ENCODE data around the gene LZTS2. TPM values are rescaled to one million over a fixed set of nuclear protein-coding genes. Genes with fewer than 3 reads are reported as not detected.

LZTS2 gene
- total and polyA plus RNA-seq, 4 donors, result 2.1 to 10.3 (median 9.5) TPM

DNA sequence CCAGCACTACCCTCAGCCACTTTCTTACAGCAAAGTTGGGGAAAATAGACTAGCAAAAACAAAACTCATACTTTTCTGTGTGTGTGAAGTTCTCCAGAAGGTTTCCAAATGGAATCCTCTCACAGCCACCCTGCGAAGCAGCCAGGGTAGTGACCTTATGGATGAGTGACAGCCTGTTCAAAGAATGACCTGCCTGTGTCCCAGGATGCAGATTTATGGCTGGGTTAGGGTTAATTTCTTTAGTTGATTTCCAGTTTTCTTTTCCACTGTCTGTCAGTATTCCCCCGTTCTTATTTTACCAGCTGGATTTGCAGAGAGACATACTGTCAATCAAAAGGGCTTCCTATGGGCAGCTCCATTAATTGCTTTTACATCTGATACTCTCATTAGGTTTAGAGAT, 32.7 kb upstream of the LZTS2 start:
- Histone ChIP-seq H3K4me1 (ENCODE audit: control insufficient read depth in 4 of 4, insufficient read depth in 4 of 4, low read length in 3 of 4) (peaks cover 8 to 49% (median 34%) of the 10 kb centered on the region in 4 donors), H3K27ac (ENCODE audit: low read depth in 1 of 2, low read length in 2 of 2) (no peak overlapping the region), H3K36me3 (ENCODE audit: control insufficient read depth in 4 of 4, insufficient read depth in 3 of 4, low read depth in 1 of 4, low read length in 3 of 4) (peaks cover 0 to 10% (median 4%) of the 10 kb centered on the region in 4 donors), H3K27me3 (ENCODE audit: control insufficient read depth in 4 of 4, insufficient read depth in 4 of 4, low read length in 3 of 4) (no peaks in the 10 kb centered on the region), H3K4me3 (ENCODE audit: low read depth in 1 of 3, low read length in 3 of 3) (no peak overlapping the region), H3K9me3 (ENCODE audit: control insufficient read depth in 4 of 4, low read length in 3 of 4) (no peaks in the 10 kb centered on the region), H3K9ac (ENCODE audit: low read depth in 1 of 2, low read length in 2 of 2) (no peak overlapping the region)
- TF ChIP-seq HNF4A (conservative IDR thresholded peaks at IDR 0.05) (no peak), GABPA (IDR thresholded peaks at IDR 0.05 in 1 of 2, conservative IDR thresholded peaks at IDR 0.05 in 1 of 2) (no peak), EGR1 (IDR thresholded peaks at IDR 0.05; ENCODE audit: low read depth in 2 of 2) (no peak), MAX (IDR thresholded peaks at IDR 0.05) (no peak), SP1 (IDR thresholded peaks at IDR 0.05) (no peak), HNF4G (IDR thresholded peaks at IDR 0.05) (no peak), REST (IDR thresholded peaks at IDR 0.05) (no peak), TAF1 (conservative IDR thresholded peaks at IDR 0.05) (no peak), NR2F2 (IDR thresholded peaks at IDR 0.05) (no peak), FOXA1 (IDR thresholded peaks at IDR 0.05) (no peak), CTCF (IDR thresholded peaks at IDR 0.05; ENCODE audit: low read depth, low read length, missing input control) (no peak), RAD21 (IDR thresholded peaks at IDR 0.05) (no peak), ATF3 (IDR thresholded peaks at IDR 0.05) (no peak), RXRA (IDR thresholded peaks at IDR 0.05) (no peak), YY1 (IDR thresholded peaks at IDR 0.05) (no peak), JUND (IDR thresholded peaks at IDR 0.05) (no peak), FOXA2 (IDR thresholded peaks at IDR 0.05) (no peak), ZBTB33 (IDR thresholded peaks at IDR 0.05) (no peak)
- WGBS, result 82% methylated on average over 2 of the region's 2 CpGs
- DNase-seq (ENCODE audit: low spot score), result no peak
